Peyer's patch (tissue), 4 donors: Measurements from ENCODE around the gene TOMT. TPM values are rescaled to one million over a fixed set of nuclear protein-coding genes. Genes with fewer than 3 reads are reported as not detected.

ENCODE experiments used
- DNase-seq, 3 donors: peaks; one replicate each; pipeline ENCODE4 v3.0.0-alpha.2; 2017 to 2019
- H3K27ac ChIP-seq, 4 donors: fragments of 200-600 bp; sonication (generic); one replicate each; pipeline ENCODE4 v1.5.1; 2016 to 2019
- H3K27me3 ChIP-seq, 2 donors: fragments of 200-600 bp; sonication (generic); one replicate each; pipeline ENCODE4 v1.5.1; 2019
- H3K36me3 ChIP-seq, 3 donors: fragments of 200-600 bp; sonication (generic); one replicate each; pipeline ENCODE4 v1.5.1; 2016 to 2019
- H3K4me1 ChIP-seq, 4 donors: fragments of 200-600 bp; sonication (generic); one replicate each; pipeline ENCODE4 v1.5.1; 2016 to 2019
- H3K4me3 ChIP-seq, 4 donors: fragments of 200-600 bp; sonication (generic); 1 replicate in 3 of 4; 2 replicates in 1 of 4; pipeline ENCODE4 v1.5.1; 2016 to 2019; ENCODE audit warnings: mild to moderate bottlenecking in 1 of 4
- H3K9me3 ChIP-seq, 4 donors: fragments of 200-600 bp; sonication (generic); one replicate each; pipeline ENCODE4 v1.5.1; 2016 to 2019; ENCODE audit warnings: mild to moderate bottlenecking in 1 of 4
- POLR2A ChIP-seq, 2 donors: fragments of 450-650 bp; IDR thresholded peaks; one replicate each; pipeline ENCODE4 v1.5.1; 2017; ENCODE audit warnings: antibody characterized with exemption in 2 of 2, mild to moderate bottlenecking in 2 of 2, moderate library complexity in 2 of 2
- total RNA-seq, 4 donors: library from RNA; depleted of rRNA; stranded (reverse); fragments of >200 nt; gene quantifications; one replicate each; pipeline ENCODE4 v1.1.0, GENCODE V29; 2016
- TF ChIP-seq, protein P1 (sequence below), 6 experiments: fragments of 450-650 bp in 4 of 6; fragments of 200-600 bp in 2 of 6; sonication (generic) in 1 of 6; IDR thresholded peaks; one replicate each; pipeline ENCODE4 v1.5.1; 2017 to 2019; ENCODE audit warnings: antibody characterized with exemption in 6 of 6, mild to moderate bottlenecking in 3 of 6, moderate library complexity in 1 of 6

Gene TOMT
- total RNA-seq, 4 donors from 2014 or later, result not detected

DNA sequence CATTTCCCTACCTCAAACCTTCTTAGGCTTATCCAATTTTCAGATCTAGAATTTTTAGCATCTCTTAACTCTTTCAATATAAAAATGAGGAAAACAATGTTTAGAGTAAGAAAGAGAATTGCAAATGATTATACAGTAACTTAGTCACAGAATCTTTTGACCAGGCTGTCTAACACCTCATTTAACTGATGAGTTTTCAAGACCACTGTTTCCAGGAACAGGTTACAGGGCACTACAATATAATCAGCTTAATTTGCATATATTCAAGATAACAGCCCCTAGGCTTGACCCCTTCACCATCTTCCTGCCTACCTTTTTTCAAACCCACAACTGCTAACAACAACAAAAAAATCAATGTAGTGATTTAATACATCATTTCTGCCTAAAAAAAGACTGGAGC, 38.0 kb upstream of the TOMT start:
- no peaks in the 10 kb centered on the region for H3K27me3 ChIP-seq
- no peak for TF ChIP-seq POLR2A (IDR thresholded peaks at IDR 0.05)
- TF ChIP-seq, protein P1, sequence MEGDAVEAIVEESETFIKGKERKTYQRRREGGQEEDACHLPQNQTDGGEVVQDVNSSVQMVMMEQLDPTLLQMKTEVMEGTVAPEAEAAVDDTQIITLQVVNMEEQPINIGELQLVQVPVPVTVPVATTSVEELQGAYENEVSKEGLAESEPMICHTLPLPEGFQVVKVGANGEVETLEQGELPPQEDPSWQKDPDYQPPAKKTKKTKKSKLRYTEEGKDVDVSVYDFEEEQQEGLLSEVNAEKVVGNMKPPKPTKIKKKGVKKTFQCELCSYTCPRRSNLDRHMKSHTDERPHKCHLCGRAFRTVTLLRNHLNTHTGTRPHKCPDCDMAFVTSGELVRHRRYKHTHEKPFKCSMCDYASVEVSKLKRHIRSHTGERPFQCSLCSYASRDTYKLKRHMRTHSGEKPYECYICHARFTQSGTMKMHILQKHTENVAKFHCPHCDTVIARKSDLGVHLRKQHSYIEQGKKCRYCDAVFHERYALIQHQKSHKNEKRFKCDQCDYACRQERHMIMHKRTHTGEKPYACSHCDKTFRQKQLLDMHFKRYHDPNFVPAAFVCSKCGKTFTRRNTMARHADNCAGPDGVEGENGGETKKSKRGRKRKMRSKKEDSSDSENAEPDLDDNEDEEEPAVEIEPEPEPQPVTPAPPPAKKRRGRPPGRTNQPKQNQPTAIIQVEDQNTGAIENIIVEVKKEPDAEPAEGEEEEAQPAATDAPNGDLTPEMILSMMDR (IDR thresholded peaks at IDR 0.05), result no peak

DNA sequence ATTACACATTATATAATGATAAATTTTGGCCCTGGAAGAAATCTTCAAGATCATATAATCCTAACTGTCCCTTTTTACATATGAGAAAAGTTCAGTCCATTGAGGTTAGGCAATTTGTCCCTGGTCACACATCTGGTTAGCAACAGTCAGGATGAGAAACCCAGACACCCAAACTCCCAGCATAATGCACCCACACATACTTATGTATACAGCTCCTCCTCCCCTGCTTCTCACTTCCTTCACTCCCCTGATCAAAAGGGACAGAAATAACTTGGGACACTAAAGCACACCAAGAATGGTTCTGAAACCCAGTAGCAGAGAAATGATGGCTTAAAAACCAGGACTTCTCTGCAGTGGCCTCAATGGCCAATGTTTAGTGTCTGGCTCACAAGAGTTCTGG, 36.5 kb upstream of the TOMT start:
- peaks cover 0 to 37% (median 5%) of the 10 kb centered on the region in 4 donors for H3K4me1 ChIP-seq
- H3K9me3 ChIP-seq, result no peaks in the 10 kb centered on the region
- H3K27me3 ChIP-seq, result no peaks in the 10 kb centered on the region
- peak overlapping the region; percentile 31 to 82 (median 54) for H3K27ac ChIP-seq
- H3K4me3 ChIP-seq, result no peak overlapping the region
- peaks cover 0 to 9% (median 0%) of the 10 kb centered on the region in 3 donors for H3K36me3 ChIP-seq
- DNase-seq, result no peak
- TF ChIP-seq, protein P1 (IDR thresholded peaks at IDR 0.05), result no peak
- TF ChIP-seq POLR2A (IDR thresholded peaks at IDR 0.05), result no peak

More for the DNA sequence above, 38.0 kb upstream of the TOMT start:
- Histone ChIP-seq H3K4me1 (peaks cover 0 to 37% (median 5%) of the 10 kb centered on the region in 4 donors), H3K36me3 (peaks cover 0 to 9% (median 0%) of the 10 kb centered on the region in 3 donors), H3K27ac (no peak overlapping the region), H3K9me3 (no peaks in the 10 kb centered on the region), H3K4me3 (no peak overlapping the region)
- DNase-seq, result no peak

DNA sequence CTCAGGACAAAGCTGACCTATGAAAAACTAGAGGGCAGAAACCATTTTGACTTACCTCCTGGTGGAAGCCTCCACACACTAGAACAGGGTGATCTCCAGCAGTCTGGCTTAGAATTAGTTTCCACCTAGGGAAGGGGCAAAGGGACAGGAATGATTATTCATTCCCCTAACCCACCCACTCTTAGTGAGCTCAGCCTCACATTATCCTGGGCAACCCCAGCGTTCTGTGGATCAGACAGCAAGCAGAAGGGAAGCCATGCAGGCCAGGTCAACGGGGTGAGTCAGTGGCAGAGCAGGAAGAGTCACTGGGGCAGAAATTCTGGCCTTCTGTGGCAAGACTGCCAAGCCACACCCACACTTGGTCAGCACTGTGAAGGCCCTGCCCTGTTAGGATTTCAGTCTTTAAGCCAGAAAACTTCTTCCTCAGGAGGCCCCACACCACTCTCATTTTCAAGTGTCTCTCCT, 35.9 kb upstream of the TOMT start:
- TF ChIP-seq POLR2A (IDR thresholded peaks at IDR 0.05), result no peak
- TF ChIP-seq, protein P1 (IDR thresholded peaks at IDR 0.05), result no peak
- no peaks in the 10 kb centered on the region for H3K9me3 ChIP-seq
- peaks cover 0 to 9% (median 0%) of the 10 kb centered on the region in 3 donors for H3K36me3 ChIP-seq
- H3K27ac ChIP-seq, result peak overlapping the region; percentile 31 to 82 (median 54)
- H3K4me3 ChIP-seq, result peak overlapping the region in 1 of 4 donors; percentile 5
- DNase-seq, result peak; percentile 26 to 87 (median 74)
- no peaks in the 10 kb centered on the region for H3K27me3 ChIP-seq
- peaks cover 0 to 37% (median 5%) of the 10 kb centered on the region in 4 donors for H3K4me1 ChIP-seq

DNA sequence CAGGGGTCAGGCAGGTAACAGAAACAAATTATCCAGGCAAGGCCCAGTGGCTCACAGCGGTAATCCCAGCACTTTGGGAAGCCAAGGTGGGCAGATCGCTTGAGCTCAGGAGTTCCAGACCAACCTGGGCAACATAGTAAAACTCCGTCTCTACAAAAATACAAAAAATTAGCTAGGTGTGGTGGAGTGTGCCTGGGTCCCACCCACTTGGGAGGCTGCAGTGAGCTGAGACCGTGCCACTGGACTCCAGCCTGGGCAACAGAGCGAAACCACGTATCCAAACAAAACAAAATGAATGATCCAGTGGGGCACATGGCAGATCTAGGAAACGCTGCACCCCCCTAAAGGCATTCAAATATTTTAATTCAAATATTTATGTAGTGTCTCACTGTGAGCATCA, 35.2 kb upstream of the TOMT start:
- DNase-seq, result no peak
- Histone ChIP-seq H3K36me3 (peaks cover 0 to 9% (median 0%) of the 10 kb centered on the region in 3 donors), H3K9me3 (no peaks in the 10 kb centered on the region), H3K4me3 (no peak overlapping the region), H3K27me3 (no peaks in the 10 kb centered on the region), H3K27ac (peak overlapping the region; percentile 25 to 82 (median 50)), H3K4me1 (peaks cover 0 to 37% (median 5%) of the 10 kb centered on the region in 4 donors)
- TF ChIP-seq, protein P1 (IDR thresholded peaks at IDR 0.05), result no peak
- no peak for TF ChIP-seq POLR2A (IDR thresholded peaks at IDR 0.05)

DNA sequence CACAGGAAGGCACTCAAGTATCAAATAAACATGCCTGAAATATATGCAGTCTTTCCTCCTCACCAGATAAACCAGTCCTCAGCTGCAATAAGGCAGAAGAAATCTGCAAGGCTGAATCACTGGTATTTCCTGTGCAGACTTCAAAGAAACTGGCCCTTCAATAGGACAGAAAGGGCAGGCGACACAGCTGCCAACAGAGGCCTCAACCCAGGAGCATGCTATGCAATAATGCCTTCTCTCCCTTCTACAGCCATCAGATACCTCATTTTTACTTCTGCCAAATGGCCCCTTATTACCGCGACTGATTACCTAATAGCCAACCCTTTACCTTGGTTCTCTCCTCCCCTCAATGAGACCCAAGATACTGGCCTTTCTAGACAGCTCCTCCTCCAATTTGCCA, 33.4 kb upstream of the TOMT start:
- H3K4me3 ChIP-seq, result no peak overlapping the region
- peaks cover 0 to 31% (median 5%) of the 10 kb centered on the region in 4 donors for H3K4me1 ChIP-seq
- peak overlapping the region in 1 of 4 donors; percentile 28 for H3K27ac ChIP-seq
- no peaks in the 10 kb centered on the region for H3K27me3 ChIP-seq
- H3K36me3 ChIP-seq, result peaks cover 0 to 15% (median 0%) of the 10 kb centered on the region in 3 donors
- no peak for DNase-seq
- no peaks in the 10 kb centered on the region for H3K9me3 ChIP-seq
- TF ChIP-seq POLR2A (IDR thresholded peaks at IDR 0.05), result no peak
- TF ChIP-seq, protein P1 (IDR thresholded peaks at IDR 0.05), result no peak
